HG02759 (cell line): Measurements from ENCODE around the gene SCCPDH.
A peak's percentile ranks its signal among the peaks of the same experiment; 100 is the strongest.

Experiments
- ATAC-seq: cut with Tn5 transposase; IDR thresholded peaks from one replicate; pipeline ENCODE4 v1.9.1; 2021; ENCODE audit warnings: mild to moderate bottlenecking, moderate library complexity; ENCODE audit not compliant: unreplicated experiment

Gene SCCPDH

GRCh38 chr1:246748867-246749266, 24.7 kb downstream of the SCCPDH start:
- no peak for ATAC-seq

GRCh38 chr1:246750752-246751151, 26.5 kb downstream of the SCCPDH start:
- ATAC-seq = no peak

GRCh38 chr1:246753670-246754535, 29.7 kb downstream of the SCCPDH start:
- ATAC-seq = peak; percentile 97

GRCh38 chr1:246755419-246755818, 31.2 kb downstream of the SCCPDH start:
- no peak for ATAC-seq

- ATAC-seq = no peak
These were observed 36.5 kb downstream of the SCCPDH start for GRCh38 chr1:246760422-246761347.

GRCh38 chr1:246761396-246761795, 37.2 kb downstream of the SCCPDH start:
- no peak for ATAC-seq

- ATAC-seq = no peak
These were observed 41.3 kb downstream of the SCCPDH start for GRCh38 chr1:246765521-246765920.

GRCh38 chr1:246768403-246769020, 44.3 kb downstream of the SCCPDH start:
- ATAC-seq = no peak

- ATAC-seq = no peak
These were observed 45.1 kb downstream of the SCCPDH start for GRCh38 chr1:246769306-246769705.

- no peak for ATAC-seq
These were observed 47.2 kb downstream of the SCCPDH start for GRCh38 chr1:246771366-246771765.

- ATAC-seq = peak; percentile 11
These were observed 48.5 kb downstream of the SCCPDH start for GRCh38 chr1:246772686-246773085.

- peak; percentile 96 for ATAC-seq
These were observed 49.0 kb downstream of the SCCPDH start for GRCh38 chr1:246773213-246773641.

- ATAC-seq = no peak
These were observed 51.5 kb downstream of the SCCPDH start for GRCh38 chr1:246775531-246776385.

- ATAC-seq = no peak
These were observed 52.7 kb downstream of the SCCPDH start for GRCh38 chr1:246776923-246777322.

GRCh38 chr1:246778663-246779062, 54.5 kb downstream of the SCCPDH start:
- no peak for ATAC-seq

- no peak for ATAC-seq
These were observed 55.5 kb downstream of the SCCPDH start for GRCh38 chr1:246779561-246780175.

- no peak for ATAC-seq
These were observed 56.1 kb downstream of the SCCPDH start for GRCh38 chr1:246780264-246780663.

- no peak for ATAC-seq
These were observed 57.0 kb downstream of the SCCPDH start for GRCh38 chr1:246781212-246781611.

- ATAC-seq = peak; percentile 69
These were observed 58.1 kb downstream of the SCCPDH start for GRCh38 chr1:246782120-246782900.
